Endothelial cell (in vitro differentiated cells): ENCODE data around the gene JDP2. TPM values are rescaled to one million over a fixed set of nuclear protein-coding genes. Genes with fewer than 3 reads are reported as not detected.

Experiments
- DNase-seq: peaks from one replicate; pipeline ENCODE4 v3.0.0; 2021; ENCODE audit warnings: low spot score
- H3K27ac Mint-ChIP-seq: one replicate; pipeline ENCODE4 v1.8.0; 2021; ENCODE audit warnings: mixed read lengths, inconsistent platforms; ENCODE audit not compliant: unreplicated experiment
- H3K27me3 Mint-ChIP-seq: one replicate; pipeline ENCODE4 v1.8.0; 2021; ENCODE audit warnings: mild to moderate bottlenecking, moderate library complexity, mixed read lengths, inconsistent platforms; ENCODE audit not compliant: unreplicated experiment
- H3K36me3 Mint-ChIP-seq: one replicate; pipeline ENCODE4 v1.8.0; 2021; ENCODE audit warnings: mild to moderate bottlenecking, low read depth, mixed read lengths, inconsistent platforms; ENCODE audit not compliant: unreplicated experiment
- H3K4me1 Mint-ChIP-seq: one replicate; pipeline ENCODE4 v1.8.0; 2021; ENCODE audit warnings: mild to moderate bottlenecking, mixed read lengths, inconsistent platforms; ENCODE audit not compliant: unreplicated experiment
- H3K4me3 Mint-ChIP-seq: one replicate; pipeline ENCODE4 v1.8.0; 2021; ENCODE audit warnings: mild to moderate bottlenecking, mixed read lengths, inconsistent platforms; ENCODE audit not compliant: unreplicated experiment
- H3K9me3 Mint-ChIP-seq: one replicate; pipeline ENCODE4 v1.8.0; 2021; ENCODE audit warnings: mixed read lengths, inconsistent platforms; ENCODE audit not compliant: unreplicated experiment
- CTCF ChIP-seq: fragments of 200-600 bp; sonication (generic); IDR thresholded peaks from one replicate; pipeline ENCODE4 v1.5.0; 2021; ENCODE audit warnings: antibody characterized with exemption; ENCODE audit not compliant: unreplicated experiment
- total RNA-seq: library from RNA; stranded (reverse); fragmentation: NEBNext Ultra II Directional; extraction: Animal tissue kit (Norgen Biotek cat#: 25700); gene quantifications from one replicate; pipeline ENCODE4 v1.2.1, GENCODE V29; 2021; ENCODE audit not compliant: unreplicated experiment

Gene JDP2
- total RNA-seq, 1 donor from 2014 or later: 5.1 TPM

DNA sequence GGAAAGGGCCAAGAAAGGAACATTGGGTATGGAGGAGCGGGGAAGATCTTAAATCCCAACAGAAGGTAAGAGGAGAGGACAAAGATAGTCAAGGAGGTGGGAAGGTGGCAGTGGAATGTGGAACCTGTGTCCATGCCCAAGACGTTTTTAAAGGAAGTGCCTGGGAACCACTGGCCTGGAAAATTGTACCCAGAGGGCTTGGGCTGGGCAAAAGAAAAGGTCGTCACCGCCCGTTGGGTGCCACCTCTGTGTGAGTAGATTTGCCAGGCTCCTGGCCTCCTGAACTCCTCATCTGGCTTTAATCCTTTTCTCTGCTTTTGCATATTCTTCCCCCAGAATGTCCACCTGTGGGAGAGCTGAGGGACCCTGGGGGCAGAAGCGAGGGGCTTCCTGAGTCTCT is 32.6 kb downstream of the JDP2 start:
- peaks cover 6% of the 10 kb centered on the region for H3K27me3 Mint-ChIP-seq
- no peak for TF ChIP-seq CTCF
- no peak overlapping the region for H3K27ac Mint-ChIP-seq
- no peak for DNase-seq
- no peak overlapping the region for H3K4me3 Mint-ChIP-seq
- no peaks in the 10 kb centered on the region for H3K9me3 Mint-ChIP-seq
- H3K4me1 Mint-ChIP-seq: peaks cover 8% of the 10 kb centered on the region
- no peaks in the 10 kb centered on the region for H3K36me3 Mint-ChIP-seq

- no peaks in the 10 kb centered on the region for H3K9me3 Mint-ChIP-seq
- H3K4me3 Mint-ChIP-seq: no peak overlapping the region
- H3K4me1 Mint-ChIP-seq: peaks cover 8% of the 10 kb centered on the region
- no peak overlapping the region for H3K27ac Mint-ChIP-seq
- H3K27me3 Mint-ChIP-seq: peaks cover 6% of the 10 kb centered on the region
- H3K36me3 Mint-ChIP-seq: no peaks in the 10 kb centered on the region
- TF ChIP-seq CTCF: no peak
- no peak for DNase-seq
Measured at GRCh38 chr14:75461303-75461702, 33.5 kb downstream of the JDP2 start.

DNA sequence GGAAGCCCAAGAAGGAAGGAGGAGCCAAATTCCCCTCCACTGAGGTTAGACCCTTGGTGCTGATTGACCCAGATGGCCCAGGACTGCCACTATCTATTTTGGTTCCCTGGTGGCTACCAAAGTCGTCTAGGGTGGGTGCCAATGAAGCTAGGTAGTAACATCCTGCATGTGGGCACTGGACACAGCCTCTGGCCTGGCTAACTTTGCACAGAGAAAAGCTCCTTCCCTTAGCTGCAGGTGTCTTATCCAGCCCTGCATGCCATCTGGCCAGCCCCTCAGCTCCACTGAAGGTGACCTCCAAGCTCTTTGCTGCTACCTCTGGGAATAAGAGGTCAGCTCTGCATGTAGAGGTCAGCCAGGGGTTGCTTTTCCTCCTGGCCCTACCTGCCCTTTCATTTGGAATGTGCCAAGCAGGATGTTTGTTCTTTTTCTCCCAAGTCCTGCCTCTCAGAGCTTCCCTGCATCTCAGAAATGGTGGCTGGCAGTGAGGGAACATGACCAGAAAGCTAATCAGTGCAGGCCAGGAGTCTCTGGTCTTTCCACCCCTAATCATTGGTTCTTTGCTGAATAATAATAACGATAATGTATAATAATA is 34.0 kb downstream of the JDP2 start:
- no peak for DNase-seq
- H3K9me3 Mint-ChIP-seq: no peaks in the 10 kb centered on the region
- peaks cover 8% of the 10 kb centered on the region for H3K4me1 Mint-ChIP-seq
- peaks cover 6% of the 10 kb centered on the region for H3K27me3 Mint-ChIP-seq
- no peak overlapping the region for H3K4me3 Mint-ChIP-seq
- no peak for TF ChIP-seq CTCF
- no peak overlapping the region for H3K27ac Mint-ChIP-seq
- no peaks in the 10 kb centered on the region for H3K36me3 Mint-ChIP-seq

- Mint-ChIP-seq H3K36me3 (no peaks in the 10 kb centered on the region), H3K9me3 (no peaks in the 10 kb centered on the region), H3K4me3 (no peak overlapping the region), H3K27me3 (peaks cover 3% of the 10 kb centered on the region), H3K4me1 (no peaks in the 10 kb centered on the region), H3K27ac (no peak overlapping the region)
- no peak for DNase-seq
- TF ChIP-seq CTCF: no peak
Measured at GRCh38 chr14:75464626-75465025, 36.8 kb downstream of the JDP2 start.

DNA sequence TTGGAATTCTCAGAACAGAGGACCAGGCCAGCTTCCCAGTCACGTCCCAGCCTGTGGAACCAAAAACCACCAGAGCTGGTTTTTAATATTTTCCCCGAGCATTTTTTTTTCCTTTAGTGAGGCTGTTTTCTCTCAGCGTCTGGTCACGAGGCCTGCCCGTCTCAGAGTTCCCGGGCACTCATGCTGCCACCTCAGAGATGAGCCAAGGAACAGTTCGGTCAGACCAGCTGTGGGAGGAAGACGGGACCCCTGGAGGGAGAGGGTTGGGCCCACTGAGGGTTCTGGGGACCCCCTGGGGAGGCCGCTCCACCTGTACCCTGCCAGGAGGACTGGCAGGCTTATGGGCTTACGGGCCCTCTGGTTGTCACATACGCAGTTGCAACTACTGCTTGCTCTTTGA is 39.9 kb downstream of the JDP2 start:
- Mint-ChIP-seq H3K4me3 (no peak overlapping the region), H3K4me1 (no peaks in the 10 kb centered on the region), H3K27ac (no peak overlapping the region), H3K9me3 (no peaks in the 10 kb centered on the region), H3K36me3 (peaks cover 5% of the 10 kb centered on the region), H3K27me3 (no peaks in the 10 kb centered on the region)
- no peak for DNase-seq
- TF ChIP-seq CTCF: no peak
